ENCODE measurements around the gene LPXN. TPM values are rescaled to one million over a fixed set of nuclear protein-coding genes. Genes with fewer than 3 reads are reported as not detected.

LPXN gene
- total RNA-seq, 3 donors from 2014 or later (not counting 1 experiment from before 2014, with no cell fraction given): 81.0 to 123 (median 92.5) TPM

GRCh38 chr11:58490827-58491226 is 84.8 kb downstream of the LPXN start:
- DNase-seq: no peak
- H3K36me3 Mint-ChIP-seq: no peaks in the 10 kb centered on the region
- Histone ChIP-seq H3K4me3 (ENCODE audit: low read length) (no peak overlapping the region), H3K36me3 (ENCODE audit: control insufficient read depth, insufficient read depth, low read length) (no peaks in the 10 kb centered on the region), H3K27me3 (ENCODE audit: control insufficient read depth, insufficient read depth, low read length) (no peaks in the 10 kb centered on the region), H3K4me1 (ENCODE audit: control insufficient read depth, insufficient read depth, low read length) (no peaks in the 10 kb centered on the region), H3K27ac (ENCODE audit: low read length) (no peak overlapping the region), H3K9me3 (ENCODE audit: control insufficient read depth, insufficient read depth, low read length) (no peaks in the 10 kb centered on the region)
- peaks cover 5 to 10% of the 10 kb centered on the region in 2 donors for H3K27me3 Mint-ChIP-seq (ENCODE audit: low read depth in 2 of 2)
- ATAC-seq: no peak
- H3K9me3 Mint-ChIP-seq: no peaks in the 10 kb centered on the region
- no peak overlapping the region for H3K4me3 Mint-ChIP-seq
- no peak overlapping the region for H3K27ac Mint-ChIP-seq
- WGBS (ENCODE audit: insufficient coverage): 62% methylated on average over 2 of the region's 2 CpGs
- H3K4me1 Mint-ChIP-seq: peaks cover 0 to 3% of the 10 kb centered on the region in 2 donors
- intact Hi-C loops (cut with micrococcal nuclease): no loop called here
- no peak for TF ChIP-seq CTCF (IDR thresholded peaks at IDR 0.05)

- no peak for DNase-seq
- Mint-ChIP-seq H3K4me3 (no peak overlapping the region), H3K36me3 (no peaks in the 10 kb centered on the region), H3K9me3 (no peaks in the 10 kb centered on the region), H3K27me3 (ENCODE audit: low read depth in 2 of 2) (peaks cover 5 to 35% of the 10 kb centered on the region in 2 donors), H3K27ac (no peak overlapping the region), H3K4me1 (no peaks in the 10 kb centered on the region)
- H3K36me3 ChIP-seq (ENCODE audit: control insufficient read depth, insufficient read depth, low read length): no peaks in the 10 kb centered on the region
- peaks cover 2% of the 10 kb centered on the region for H3K27me3 ChIP-seq (ENCODE audit: control insufficient read depth, insufficient read depth, low read length)
- no peaks in the 10 kb centered on the region for H3K4me1 ChIP-seq (ENCODE audit: control insufficient read depth, insufficient read depth, low read length)
- TF ChIP-seq CTCF (IDR thresholded peaks at IDR 0.05): no peak
- no peaks in the 10 kb centered on the region for H3K9me3 ChIP-seq (ENCODE audit: control insufficient read depth, insufficient read depth, low read length)
- intact Hi-C loops (cut with micrococcal nuclease): no loop called here
- no peak for ATAC-seq
- no peak overlapping the region for H3K27ac ChIP-seq (ENCODE audit: low read length)
- H3K4me3 ChIP-seq (ENCODE audit: low read length): no peak overlapping the region
Measured at GRCh38 chr11:58487170-58487569, 88.5 kb downstream of the LPXN start.

- H3K36me3 Mint-ChIP-seq: no peaks in the 10 kb centered on the region
- ATAC-seq: no peak
- DNase-seq: no peak
- H3K27ac Mint-ChIP-seq: no peak overlapping the region
- WGBS (ENCODE audit: insufficient coverage): 100% methylated on average over 1 of the region's 1 CpG
- no peaks in the 10 kb centered on the region for H3K9me3 ChIP-seq (ENCODE audit: control insufficient read depth, insufficient read depth, low read length)
- no peak overlapping the region for H3K4me3 Mint-ChIP-seq
- H3K4me1 ChIP-seq (ENCODE audit: control insufficient read depth, insufficient read depth, low read length): no peaks in the 10 kb centered on the region
- H3K9me3 Mint-ChIP-seq: no peaks in the 10 kb centered on the region
- intact Hi-C loops (cut with micrococcal nuclease): no loop called here
- H3K27ac ChIP-seq (ENCODE audit: low read length): no peak overlapping the region
- no peaks in the 10 kb centered on the region for H3K4me1 Mint-ChIP-seq
- H3K27me3 Mint-ChIP-seq (ENCODE audit: low read depth in 2 of 2): peaks cover 5 to 36% of the 10 kb centered on the region in 2 donors
- TF ChIP-seq CTCF (IDR thresholded peaks at IDR 0.05): no peak
- peaks cover 2% of the 10 kb centered on the region for H3K27me3 ChIP-seq (ENCODE audit: control insufficient read depth, insufficient read depth, low read length)
- no peaks in the 10 kb centered on the region for H3K36me3 ChIP-seq (ENCODE audit: control insufficient read depth, insufficient read depth, low read length)
- no peak overlapping the region for H3K4me3 ChIP-seq (ENCODE audit: low read length)
Measured at GRCh38 chr11:58485961-58486360, 89.7 kb downstream of the LPXN start.

Other genes with a start within 250 kb of the LPXN start
- gene OR5B17, start 216.8 kb downstream of the LPXN start, total RNA-seq: not detected
- not detected for gene OR5B3, start 169.0 kb downstream of the LPXN start, total RNA-seq
- not detected for gene OR5B2, start 147.7 kb downstream of the LPXN start, total RNA-seq
- gene OR5B12, start 133.6 kb downstream of the LPXN start, total RNA-seq: not detected
- gene OR5B21, start 67.8 kb downstream of the LPXN start, total RNA-seq: under 1 TPM in 2 of 3 donors, not detected in 1; 0.28 to 0.55 TPM
- 10 to 100 TPM; 54.8 to 61.8 (median 57.8) TPM for gene ZFP91, start 3.2 kb upstream of the LPXN start, total RNA-seq
- 1 to 10 TPM; 3.6 to 5.5 (median 4.9) TPM for gene CNTF, start 46.8 kb upstream of the LPXN start, total RNA-seq
- not detected for gene GLYAT, start 156.1 kb upstream of the LPXN start, total RNA-seq

Measured in natural killer cell (primary cell).